GM23248 (cell line): ENCODE results near the gene MAGI1. TPM values are rescaled to one million over a fixed set of nuclear protein-coding genes. Genes with fewer than 3 reads are reported as not detected.

Source experiments
- DNase-seq: peaks from one replicate; pipeline ENCODE4 v3.0.0-alpha.2; 2015
- H2AFZ ChIP-seq: fragments of 200-600 bp; sonication (generic); 2 replicates; pipeline ENCODE4 v1.6.1; 2016; ENCODE audit warnings: antibody characterized with exemption
- H3F3A ChIP-seq: fragments of 200-600 bp; sonication (generic); 2 replicates; pipeline ENCODE4 v1.6.1; 2016; ENCODE audit warnings: mild to moderate bottlenecking, antibody characterized with exemption, mixed run types; ENCODE audit not compliant: insufficient read depth
- H3K27ac ChIP-seq: fragments of 200-600 bp; sonication (generic); 2 replicates; pipeline ENCODE4 v1.5.1; 2016; ENCODE audit warnings: mild to moderate bottlenecking
- H3K27me3 ChIP-seq: fragments of 200-600 bp; sonication (generic); replicated peaks from 2 replicates; pipeline ENCODE4 v1.6.1; 2016; ENCODE audit warnings: mild to moderate bottlenecking; ENCODE audit not compliant: insufficient read depth
- H3K36me3 ChIP-seq: fragments of 200-600 bp; sonication (generic); 2 replicates; pipeline ENCODE4 v1.6.1; 2016; ENCODE audit warnings: low read depth, mild to moderate bottlenecking
- H3K4me1 ChIP-seq: fragments of 200-600 bp; sonication (generic); 2 replicates; pipeline ENCODE4 v1.6.1; 2016; ENCODE audit warnings: mild to moderate bottlenecking; ENCODE audit not compliant: insufficient read depth
- H3K4me2 ChIP-seq: fragments of 200-600 bp; sonication (generic); one replicate; pipeline ENCODE4 v1.6.1; 2016; ENCODE audit warnings: mild to moderate bottlenecking; ENCODE audit not compliant: unreplicated experiment
- H3K4me3 ChIP-seq: fragments of 200-600 bp; sonication (generic); 2 replicates; pipeline ENCODE4 v1.5.1; 2016; ENCODE audit warnings: mild to moderate bottlenecking
- H3K79me2 ChIP-seq: fragments of 200-600 bp; sonication (generic); 2 replicates; pipeline ENCODE4 v1.6.1; 2016; ENCODE audit warnings: mild to moderate bottlenecking; ENCODE audit not compliant: insufficient read depth
- H3K9ac ChIP-seq: fragments of 200-600 bp; sonication (generic); 2 replicates; pipeline ENCODE4 v1.6.1; 2016; ENCODE audit warnings: mild to moderate bottlenecking
- H3K9me2 ChIP-seq: fragments of 200-600 bp; sonication (generic); 2 replicates; pipeline ENCODE4 v1.6.1; 2016; ENCODE audit warnings: mixed run types, mild to moderate bottlenecking, moderate library complexity; ENCODE audit not compliant: insufficient read depth
- H3K9me3 ChIP-seq: fragments of 200-600 bp; sonication (generic); one replicate; pipeline ENCODE4 v1.6.1; 2017; ENCODE audit warnings: low read depth
- H4K20me1 ChIP-seq: fragments of 200-600 bp; sonication (generic); 2 replicates; pipeline ENCODE4 v1.6.0; 2016; ENCODE audit not compliant: insufficient read depth
- EZH2 ChIP-seq: fragments of 200-600 bp; sonication (generic); IDR thresholded peaks from 2 replicates; pipeline ENCODE4 v1.6.1; 2018; ENCODE audit warnings: antibody characterized with exemption, mild to moderate bottlenecking; ENCODE audit not compliant: insufficient read depth, poor library complexity, severe bottlenecking
- EZH2phosphoT487 ChIP-seq: fragments of 200-600 bp; sonication (generic); IDR thresholded peaks from 2 replicates; pipeline ENCODE4 v1.6.1; 2018; ENCODE audit warnings: antibody characterized with exemption, moderate library complexity, mild to moderate bottlenecking, low read depth; ENCODE audit not compliant: insufficient read depth
- WGBS, 2 experiments: methylation state at CpG; one replicate each; pipeline ENCODE4 v1.1.6; 2015 to 2017; ENCODE audit warnings: low lambda C conversion rate in 2 of 2, low coverage in 1 of 2; ENCODE audit errors: missing lambda C conversion rate in 2 of 2; 5-methylcytosine and 5-hydroxymethylcytosine counted together
- in situ Hi-C: fragments of 300-500 bp; cut with MboI; formaldehyde crosslinking; loops from 2 replicates; pipeline ENCODE4 v1.15.0; 2020
- polyA plus RNA-seq: library from polyadenylated mRNA; unstranded; fragments of >200 nt; fragmentation: Nextera tagmentation; extraction: Ambion mirVana; gene quantifications from 2 replicates; pipeline ENCODE4 v1.2.1, GENCODE V29; 2016
- total RNA-seq: library from RNA; depleted of rRNA; stranded (reverse); fragments of >200 nt; shearing (Covaris generic); gene quantifications from 2 replicates; pipeline ENCODE4 v1.2.3, GENCODE V29; 2014

Gene MAGI1
- total and polyA plus RNA-seq, 2 experiments from 2014 or later: 7.3 to 13.8 TPM

DNA sequence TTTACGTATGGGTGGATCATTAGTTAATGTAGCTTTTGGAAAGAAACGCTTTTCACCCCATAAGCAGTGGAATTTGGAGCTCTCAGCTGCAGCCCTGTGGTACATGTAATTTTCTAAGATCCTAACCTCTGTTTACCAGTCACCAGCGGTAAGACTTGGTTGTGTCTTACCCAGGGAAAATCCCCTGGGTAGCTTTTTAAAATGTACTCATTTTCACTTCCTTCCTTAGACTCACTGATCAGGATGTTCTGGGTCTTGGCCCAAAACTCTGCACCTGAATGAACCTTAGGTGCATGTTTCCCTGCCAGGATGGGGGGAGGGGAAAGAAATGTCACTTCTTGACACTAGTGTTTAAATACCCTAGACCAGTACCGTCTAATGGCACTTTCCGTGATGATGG lies 605.2 kb downstream of the MAGI1 start:
- WGBS, 2 experiments: 76 to 77% methylated on average over 5 of the region's 5 CpGs
- TF ChIP-seq EZH2 (no peak), EZH2phosphoT487 (no peak)
- in situ Hi-C loops: loop anchor here (25.0 kb wide), 1 partner anchor 754 kb away; no protein-coding TSS in a partner anchor
- H3K4me2 ChIP-seq: no peak overlapping the region
- H3K4me1 ChIP-seq: no peaks in the 10 kb centered on the region
- H2AFZ ChIP-seq: no peak overlapping the region
- no peaks in the 10 kb centered on the region for H4K20me1 ChIP-seq
- DNase-seq: no peak
- no peaks in the 10 kb centered on the region for H3K79me2 ChIP-seq
- no peak overlapping the region for H3K27ac ChIP-seq
- H3K4me3 ChIP-seq: no peak overlapping the region
- H3K9ac ChIP-seq: no peak overlapping the region
- no peaks in the 10 kb centered on the region for H3F3A ChIP-seq
- H3K27me3 ChIP-seq: no peaks in the 10 kb centered on the region
- no peaks in the 10 kb centered on the region for H3K9me3 ChIP-seq
- no peaks in the 10 kb centered on the region for H3K9me2 ChIP-seq
- peaks cover 10% of the 10 kb centered on the region for H3K36me3 ChIP-seq

DNA sequence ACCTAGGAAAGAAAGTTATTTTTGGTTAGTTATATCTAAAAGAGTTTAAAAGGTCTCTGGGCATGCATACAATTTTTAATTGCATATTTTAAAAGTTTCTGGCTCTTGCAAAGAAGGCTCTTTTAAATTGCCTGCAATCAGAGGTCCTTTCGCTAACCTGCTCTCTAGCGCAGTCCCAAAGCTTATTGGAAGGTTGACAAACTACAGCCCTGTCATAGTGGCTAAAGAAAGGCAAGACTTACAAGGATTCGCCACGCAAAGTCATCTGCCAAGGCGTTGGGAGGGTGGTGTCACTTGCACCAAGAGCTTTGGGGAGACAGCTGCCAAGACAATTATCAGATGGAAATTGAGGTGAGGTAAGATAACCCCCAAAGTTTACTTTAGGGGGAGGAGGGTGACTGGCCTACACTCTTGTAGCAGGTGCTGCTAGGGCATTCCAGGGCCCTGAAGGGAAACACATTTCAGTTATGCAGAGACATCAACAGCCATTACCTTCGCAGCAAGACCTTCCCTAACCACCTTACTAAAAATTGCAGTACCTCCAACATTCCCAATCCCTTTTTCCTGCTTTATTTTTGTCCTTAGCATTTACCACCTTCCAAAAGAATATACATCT lies 606.2 kb downstream of the MAGI1 start:
- no peaks in the 10 kb centered on the region for H4K20me1 ChIP-seq
- H3F3A ChIP-seq: no peaks in the 10 kb centered on the region
- no peaks in the 10 kb centered on the region for H3K4me1 ChIP-seq
- no peak overlapping the region for H3K9ac ChIP-seq
- WGBS, 2 experiments: 98 to 99% methylated on average over 6 of the region's 6 CpGs
- no peak for TF ChIP-seq EZH2
- no peak for TF ChIP-seq EZH2phosphoT487
- H3K79me2 ChIP-seq: no peaks in the 10 kb centered on the region
- H3K4me3 ChIP-seq: no peak overlapping the region
- peaks cover 6% of the 10 kb centered on the region for H3K36me3 ChIP-seq
- no peak overlapping the region for H2AFZ ChIP-seq
- H3K9me3 ChIP-seq: no peaks in the 10 kb centered on the region
- no peaks in the 10 kb centered on the region for H3K27me3 ChIP-seq
- DNase-seq: no peak
- no peaks in the 10 kb centered on the region for H3K9me2 ChIP-seq
- H3K27ac ChIP-seq: no peak overlapping the region
- in situ Hi-C loops: loop anchor here (25.0 kb wide), 1 partner anchor 755 kb away; no protein-coding TSS in a partner anchor
- no peak overlapping the region for H3K4me2 ChIP-seq

DNA sequence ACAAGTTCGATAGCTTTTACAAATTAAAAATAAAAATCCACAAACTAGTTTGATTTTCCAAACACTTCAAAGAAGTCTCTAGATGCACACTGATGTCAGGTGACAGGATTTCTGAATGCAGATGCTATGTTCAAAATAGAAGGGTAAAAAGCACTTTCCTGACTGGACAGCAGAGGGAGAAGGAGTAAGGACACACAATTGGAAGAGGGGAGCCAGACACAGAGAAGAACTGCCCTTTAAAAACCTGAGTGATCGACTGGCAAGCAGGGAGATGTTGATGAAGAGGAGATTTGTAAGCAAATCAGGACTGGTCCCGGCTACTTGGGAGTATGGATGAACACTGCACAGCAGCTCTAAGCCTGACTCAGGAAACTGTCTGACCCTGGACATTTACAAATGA lies 612.8 kb downstream of the MAGI1 start:
- peak; percentile 22 for DNase-seq
- no peaks in the 10 kb centered on the region for H3K36me3 ChIP-seq
- 87 to 88% methylated on average over 3 of the region's 3 CpGs for WGBS, 2 experiments
- H3K9ac ChIP-seq: no peak overlapping the region
- no peaks in the 10 kb centered on the region for H3F3A ChIP-seq
- H3K4me1 ChIP-seq: no peaks in the 10 kb centered on the region
- H3K27ac ChIP-seq: no peak overlapping the region
- no peak overlapping the region for H2AFZ ChIP-seq
- no peak overlapping the region for H3K4me2 ChIP-seq
- no peak overlapping the region for H3K4me3 ChIP-seq
- no peaks in the 10 kb centered on the region for H3K9me2 ChIP-seq
- H4K20me1 ChIP-seq: no peaks in the 10 kb centered on the region
- in situ Hi-C loops: loop anchor here (10.0 to 25.0 kb wide), 2 partner anchors 309 to 761 kb away; no protein-coding TSS in a partner anchor
- TF ChIP-seq EZH2 (no peak), EZH2phosphoT487 (no peak)
- no peaks in the 10 kb centered on the region for H3K9me3 ChIP-seq
- no peaks in the 10 kb centered on the region for H3K27me3 ChIP-seq
- no peaks in the 10 kb centered on the region for H3K79me2 ChIP-seq

DNA sequence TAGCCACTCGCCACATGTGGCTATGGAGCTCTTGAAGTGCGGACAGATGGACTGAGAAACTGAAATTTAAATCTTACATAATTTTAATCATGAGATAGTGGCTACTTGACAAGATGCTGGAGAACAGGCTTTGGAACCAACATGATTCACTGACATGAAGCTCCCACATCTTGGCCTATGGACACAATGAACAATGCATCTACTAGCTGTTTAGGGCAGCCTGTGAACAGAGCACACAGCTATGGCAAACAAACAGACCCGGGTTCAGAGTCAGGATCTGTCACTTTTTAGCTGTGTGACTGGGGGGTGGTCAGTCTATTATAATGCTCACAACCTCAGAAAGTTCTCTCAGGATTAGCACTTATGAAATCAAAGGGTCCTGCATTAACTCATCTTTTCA lies 616.6 kb downstream of the MAGI1 start:
- in situ Hi-C loops: loop anchor here (10.0 kb wide), 1 partner anchor 313 kb away; no protein-coding TSS in a partner anchor
- TF ChIP-seq EZH2phosphoT487: no peak
- no peak for TF ChIP-seq EZH2
- H3K9me3 ChIP-seq: no peaks in the 10 kb centered on the region

More for the DNA sequence above, 616.6 kb downstream of the MAGI1 start:
- 74 to 81% methylated on average over 3 of the region's 3 CpGs for WGBS, 2 experiments
- Histone ChIP-seq H3K27me3 (no peaks in the 10 kb centered on the region), H3K9me2 (no peaks in the 10 kb centered on the region), H3K4me2 (no peak overlapping the region), H3K79me2 (no peaks in the 10 kb centered on the region), H3K9ac (no peak overlapping the region), H3K27ac (no peak overlapping the region), H2AFZ (no peak overlapping the region), H3F3A (no peaks in the 10 kb centered on the region), H3K4me3 (no peak overlapping the region), H3K4me1 (no peaks in the 10 kb centered on the region), H3K36me3 (no peaks in the 10 kb centered on the region), H4K20me1 (no peaks in the 10 kb centered on the region)
- DNase-seq: no peak
